VCaP (cell line): ENCODE data around the gene ACBD6.

Experiments
- H3K27ac ChIP-seq: fragments of 450-650 bp; 2 replicates; pipeline ENCODE4 v1.5.1; 2017
- TF ChIP-seq, protein P1 (sequence below): fragments of 450-650 bp; conservative IDR thresholded peaks from 2 replicates; pipeline ENCODE4 v1.5.1; 2017; ENCODE audit warnings: mild to moderate bottlenecking, moderate library complexity

ACBD6 gene

DNA sequence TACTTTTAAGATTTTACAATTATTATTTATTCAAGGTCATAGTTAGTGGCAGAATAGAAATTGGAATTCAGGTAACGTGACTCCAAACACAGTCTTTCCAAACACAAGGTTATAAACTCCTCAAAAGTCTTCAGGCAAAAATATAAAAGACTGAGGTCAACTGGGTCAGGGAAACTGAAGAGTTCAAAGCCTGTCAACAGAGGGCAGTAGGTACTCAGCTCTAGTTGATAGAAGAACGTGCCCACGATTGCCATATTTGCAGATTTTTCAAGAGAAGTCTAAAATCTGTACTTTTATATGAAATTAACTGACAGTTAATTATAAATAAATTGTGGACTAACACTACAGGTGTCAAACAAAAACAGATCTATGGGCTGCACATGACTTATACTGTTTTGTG is 137.3 kb downstream of the ACBD6 start:
- TF ChIP-seq, protein P1, sequence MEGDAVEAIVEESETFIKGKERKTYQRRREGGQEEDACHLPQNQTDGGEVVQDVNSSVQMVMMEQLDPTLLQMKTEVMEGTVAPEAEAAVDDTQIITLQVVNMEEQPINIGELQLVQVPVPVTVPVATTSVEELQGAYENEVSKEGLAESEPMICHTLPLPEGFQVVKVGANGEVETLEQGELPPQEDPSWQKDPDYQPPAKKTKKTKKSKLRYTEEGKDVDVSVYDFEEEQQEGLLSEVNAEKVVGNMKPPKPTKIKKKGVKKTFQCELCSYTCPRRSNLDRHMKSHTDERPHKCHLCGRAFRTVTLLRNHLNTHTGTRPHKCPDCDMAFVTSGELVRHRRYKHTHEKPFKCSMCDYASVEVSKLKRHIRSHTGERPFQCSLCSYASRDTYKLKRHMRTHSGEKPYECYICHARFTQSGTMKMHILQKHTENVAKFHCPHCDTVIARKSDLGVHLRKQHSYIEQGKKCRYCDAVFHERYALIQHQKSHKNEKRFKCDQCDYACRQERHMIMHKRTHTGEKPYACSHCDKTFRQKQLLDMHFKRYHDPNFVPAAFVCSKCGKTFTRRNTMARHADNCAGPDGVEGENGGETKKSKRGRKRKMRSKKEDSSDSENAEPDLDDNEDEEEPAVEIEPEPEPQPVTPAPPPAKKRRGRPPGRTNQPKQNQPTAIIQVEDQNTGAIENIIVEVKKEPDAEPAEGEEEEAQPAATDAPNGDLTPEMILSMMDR = no peak; the same call in 1 of the 2 replicates
- H3K27ac ChIP-seq = no peak overlapping the region

DNA sequence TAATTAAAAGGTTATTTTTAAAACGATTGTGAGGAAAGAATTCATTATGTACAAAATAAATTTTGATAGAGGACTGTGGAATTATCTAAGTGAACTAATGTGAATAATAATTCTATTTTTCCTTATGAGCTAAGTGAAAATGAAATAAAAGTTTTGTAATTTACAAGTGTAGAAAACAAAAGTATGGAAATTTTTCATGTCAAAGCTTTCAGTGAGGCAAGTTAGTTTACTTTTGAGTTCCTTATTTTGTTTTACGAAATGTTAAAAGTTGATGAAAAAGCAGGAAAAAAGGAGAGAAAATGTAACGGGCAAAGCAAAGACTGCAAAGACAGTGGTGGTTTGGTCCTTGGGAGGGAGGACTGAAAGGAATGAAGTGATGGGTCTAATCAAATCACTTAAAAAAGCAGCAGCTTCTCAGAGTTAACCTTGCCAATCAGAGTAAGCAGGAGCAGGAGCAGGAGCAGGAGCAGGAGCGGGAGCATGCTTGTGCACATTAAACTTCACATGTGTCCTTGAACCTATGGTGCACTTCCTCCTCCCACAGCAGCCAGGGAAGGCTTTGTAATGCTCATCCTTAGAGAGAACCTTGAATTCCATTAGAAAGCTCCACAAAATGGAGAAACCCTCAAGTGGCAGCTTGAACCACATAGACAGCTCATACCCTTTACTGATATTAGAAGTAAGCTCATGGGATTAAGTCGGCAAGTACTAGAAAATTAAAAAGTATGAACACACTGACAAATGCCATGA is 139.0 kb downstream of the ACBD6 start:
- no peak overlapping the region for H3K27ac ChIP-seq
- TF ChIP-seq, protein P1 = no peak

DNA sequence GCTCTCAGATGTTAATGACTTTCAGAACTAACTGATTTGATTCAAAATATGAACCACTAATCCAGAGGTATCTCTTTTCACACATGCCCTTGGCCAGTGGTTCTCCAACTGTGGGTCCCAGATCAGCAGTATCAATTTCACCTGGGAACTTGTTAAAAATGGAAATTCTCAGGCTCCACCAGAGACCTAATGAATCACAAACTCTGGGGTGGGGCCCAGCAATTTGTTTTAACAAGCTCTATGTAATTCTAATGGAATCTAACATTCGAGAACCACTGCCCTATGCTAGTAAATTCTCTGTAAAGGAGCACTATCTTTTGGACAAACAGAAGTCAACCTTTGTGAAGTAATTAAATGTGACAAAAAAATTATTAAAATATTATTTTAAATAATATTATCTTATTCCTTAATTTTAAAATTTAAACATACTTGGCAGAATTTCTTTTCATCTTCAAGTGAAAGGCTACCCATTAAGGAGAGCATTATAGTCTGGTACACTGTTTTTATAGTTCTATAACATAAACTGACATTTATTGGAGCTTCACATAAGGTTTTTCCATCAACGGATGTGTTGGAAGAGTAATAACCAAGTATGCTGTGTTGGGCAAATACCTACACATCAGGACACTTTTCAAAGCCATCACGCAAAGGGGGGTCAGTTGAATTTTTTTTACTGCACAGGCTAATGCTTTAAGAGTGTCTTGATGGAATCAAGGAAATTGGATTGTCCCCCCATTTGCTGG is 141.9 kb downstream of the ACBD6 start:
- TF ChIP-seq, protein P1 = no peak
- H3K27ac ChIP-seq = no peak overlapping the region

DNA sequence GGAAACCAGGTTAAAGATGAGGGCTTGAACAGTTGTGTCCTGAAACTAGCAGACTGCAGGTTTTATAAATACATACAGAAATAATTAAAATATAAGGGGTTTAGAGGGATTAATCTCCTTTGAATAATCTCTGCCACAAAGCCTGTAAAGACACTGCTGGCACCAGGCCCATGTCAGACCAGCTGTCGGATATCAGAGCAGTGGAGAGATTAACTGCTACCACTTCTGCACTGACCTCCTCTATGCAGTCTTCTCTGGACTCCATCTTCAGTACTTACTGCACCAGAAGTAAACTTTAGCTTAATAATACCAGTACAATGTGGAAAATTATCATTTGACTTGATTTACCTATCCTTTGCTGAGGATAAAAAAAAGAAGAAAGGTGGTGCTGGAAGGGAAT is 143.7 kb downstream of the ACBD6 start:
- H3K27ac ChIP-seq = no peak overlapping the region
- TF ChIP-seq, protein P1 = no peak

DNA sequence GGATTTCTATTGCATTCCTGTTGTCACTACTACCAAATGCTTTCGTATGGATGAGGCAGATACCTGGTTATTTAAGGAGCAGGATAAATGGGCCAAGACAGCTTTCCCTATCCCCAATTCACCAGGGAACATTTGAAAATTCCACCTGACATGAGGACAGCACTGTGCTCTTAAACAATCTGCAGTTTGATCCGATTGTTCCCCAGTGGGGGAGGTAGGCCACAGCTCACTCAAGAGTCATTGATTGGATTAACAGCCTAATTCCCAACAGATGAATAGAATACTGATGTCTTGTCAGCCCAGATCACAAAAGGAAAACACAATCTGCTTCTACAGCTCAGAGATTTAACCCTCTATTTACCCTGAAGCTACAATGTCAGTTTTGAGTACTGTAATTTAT is 148.4 kb downstream of the ACBD6 start:
- no peak overlapping the region for H3K27ac ChIP-seq
- TF ChIP-seq, protein P1 = no peak

DNA sequence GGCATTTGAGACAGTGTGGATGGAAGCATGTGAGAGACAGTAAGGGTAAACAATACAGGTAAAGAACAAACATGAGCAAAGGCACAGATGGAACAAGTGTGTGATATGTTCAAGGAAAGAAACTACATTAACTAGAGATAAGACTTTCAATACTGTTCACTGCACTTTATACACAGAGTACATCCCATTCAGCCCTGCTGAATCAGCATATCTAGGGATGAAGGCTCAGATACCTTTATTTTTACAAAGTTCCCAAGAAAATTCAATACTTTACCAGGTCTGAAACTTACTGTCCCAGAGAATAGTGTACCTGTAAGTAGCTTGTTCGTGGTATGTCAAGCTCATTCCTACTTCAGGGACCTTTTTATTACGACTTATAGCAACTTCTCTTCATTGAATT is 149.8 kb downstream of the ACBD6 start:
- no peak overlapping the region for H3K27ac ChIP-seq
- TF ChIP-seq, protein P1 = no peak

DNA sequence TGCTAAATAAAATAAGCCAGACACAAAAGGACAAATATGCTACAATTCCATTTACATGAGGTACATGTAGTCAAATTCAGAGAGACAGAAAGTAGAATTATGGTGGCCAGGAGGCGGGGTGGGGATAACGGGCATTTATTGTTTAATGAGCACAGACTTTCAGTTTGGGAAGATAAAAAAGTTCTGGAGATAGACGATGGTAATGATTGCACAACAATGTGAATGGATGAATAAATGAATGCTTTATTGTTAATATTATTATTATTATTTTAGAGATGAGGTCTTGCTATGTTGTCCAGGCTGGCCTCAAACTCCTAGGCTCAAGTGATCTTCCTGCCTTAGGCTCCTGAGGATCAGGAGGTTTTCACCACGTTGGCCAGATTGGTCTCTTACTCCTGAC is 150.4 kb downstream of the ACBD6 start:
- H3K27ac ChIP-seq = no peak overlapping the region
- TF ChIP-seq, protein P1 = no peak
